GM18526 (cell line): Measurements from ENCODE around the gene CDH23.

ENCODE experiments used
- POLR2A ChIP-seq: IDR thresholded peaks from 3 replicates; pipeline ENCODE4 v1.6.1; 2011; ENCODE audit not compliant: insufficient read length; ENCODE audit errors: extremely low read depth

Gene CDH23

DNA sequence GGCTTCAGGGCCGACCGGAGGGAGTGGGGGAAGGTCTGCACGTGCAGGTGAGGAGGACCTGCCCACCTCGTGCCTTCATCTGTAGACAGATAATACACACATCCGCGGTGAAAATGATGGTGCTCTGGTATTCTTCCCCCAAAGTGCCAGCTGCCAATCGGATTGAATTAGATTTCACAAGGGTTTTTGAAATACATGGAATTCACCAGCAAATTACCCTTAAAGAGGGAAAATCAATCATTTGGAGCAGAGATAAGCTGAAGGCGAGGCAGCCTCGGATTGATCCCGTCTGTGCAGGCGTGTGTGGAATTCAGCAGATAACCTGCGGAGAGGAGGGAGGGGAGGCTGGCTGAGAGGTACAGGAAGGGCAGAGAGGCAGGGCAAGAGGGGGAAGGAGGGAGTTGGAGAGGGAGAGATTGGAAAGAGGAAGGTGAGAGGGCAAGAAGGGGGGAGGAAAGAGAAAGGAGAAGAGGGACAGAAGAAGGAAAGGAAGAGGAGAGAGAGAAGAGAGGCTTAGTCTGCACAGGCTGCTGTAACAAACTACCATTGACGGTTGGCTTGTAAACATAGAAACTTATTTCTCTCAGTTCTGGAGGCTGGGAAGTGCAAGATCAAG, 238.6 kb downstream of the CDH23 start:
- TF ChIP-seq POLR2A, result no peak

DNA sequence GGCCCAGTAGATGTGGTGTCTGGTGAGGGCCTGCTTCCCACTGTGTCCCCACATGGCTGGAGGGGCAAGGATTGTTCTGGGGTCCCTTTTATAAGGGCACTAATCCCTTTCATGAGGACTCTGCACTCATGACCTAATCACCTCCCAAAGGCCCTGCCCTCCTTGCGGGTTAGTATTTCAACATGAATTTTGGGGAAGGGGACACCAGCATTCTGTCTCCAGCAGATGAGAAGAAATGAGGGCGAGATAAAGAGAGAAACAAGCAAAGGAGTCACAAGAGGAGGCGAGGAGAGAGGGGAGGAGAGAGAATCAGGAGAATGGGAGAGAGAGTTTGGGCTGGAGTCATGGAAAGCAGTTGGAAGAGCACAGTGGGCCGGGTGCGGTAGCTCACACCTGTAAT, 239.1 kb downstream of the CDH23 start:
- no peak for TF ChIP-seq POLR2A

GRCh38 chr10:71636588-71636987, 239.9 kb downstream of the CDH23 start:
- no peak for TF ChIP-seq POLR2A

- TF ChIP-seq POLR2A, result no peak
Measured at GRCh38 chr10:71637305-71637704, 240.6 kb downstream of the CDH23 start.

DNA sequence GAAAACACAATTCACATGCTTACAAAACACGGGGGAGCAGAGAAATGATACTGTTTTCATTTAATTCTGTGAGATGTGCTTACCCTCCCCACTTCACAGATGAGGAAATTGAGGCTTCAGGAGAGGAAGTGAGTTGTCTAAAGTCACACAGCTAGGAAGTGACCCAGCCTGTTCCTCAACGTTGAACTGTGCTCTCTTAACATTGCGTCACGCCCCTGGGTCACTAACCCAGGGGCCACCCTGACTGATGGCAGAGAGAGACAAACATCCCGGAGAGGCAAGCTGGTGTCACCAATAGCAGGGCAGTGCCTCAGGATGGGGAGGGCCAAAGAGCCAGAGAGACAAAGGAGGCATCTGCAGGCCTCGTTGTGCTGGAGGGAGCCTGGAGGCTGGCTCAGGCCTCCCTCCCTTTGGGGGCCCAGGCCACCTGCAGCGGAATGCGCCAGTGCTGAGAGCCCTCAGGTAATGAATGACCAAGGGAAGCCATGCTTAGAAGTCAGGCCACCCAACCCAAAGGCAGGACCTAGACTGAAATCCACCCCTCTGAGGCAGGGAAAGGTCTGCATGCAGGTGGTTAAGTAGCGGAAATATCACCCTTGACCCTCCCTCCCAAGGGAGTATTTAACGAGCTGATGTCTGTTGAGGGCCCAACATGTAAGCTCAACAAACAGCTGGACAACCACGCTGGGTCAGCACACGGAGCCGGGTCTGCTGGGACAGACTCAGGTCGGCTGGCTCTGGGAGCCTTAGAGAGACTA, 241.5 kb downstream of the CDH23 start:
- TF ChIP-seq POLR2A, result no peak

- no peak for TF ChIP-seq POLR2A
Measured at GRCh38 chr10:71638822-71639719, 242.4 kb downstream of the CDH23 start.

DNA sequence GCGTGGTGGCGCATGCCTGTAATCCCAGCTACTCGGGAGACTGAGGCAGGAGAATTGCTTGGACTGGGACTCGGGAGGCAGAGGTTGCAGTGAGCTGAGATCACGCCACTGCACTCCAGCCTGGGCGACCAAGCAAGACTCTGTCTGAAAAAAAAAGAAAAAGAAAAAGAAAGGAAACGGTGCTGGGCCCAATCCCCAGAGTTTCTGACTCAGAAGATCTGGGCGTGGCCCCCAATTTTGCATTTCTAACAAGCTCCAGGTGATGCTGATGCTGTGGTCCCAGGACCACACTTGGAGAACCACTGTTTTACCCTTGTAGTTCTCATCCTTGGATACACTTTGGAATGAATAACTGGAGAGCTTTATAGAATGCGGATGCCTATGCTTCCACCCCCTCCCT, 243.9 kb downstream of the CDH23 start:
- no peak for TF ChIP-seq POLR2A

DNA sequence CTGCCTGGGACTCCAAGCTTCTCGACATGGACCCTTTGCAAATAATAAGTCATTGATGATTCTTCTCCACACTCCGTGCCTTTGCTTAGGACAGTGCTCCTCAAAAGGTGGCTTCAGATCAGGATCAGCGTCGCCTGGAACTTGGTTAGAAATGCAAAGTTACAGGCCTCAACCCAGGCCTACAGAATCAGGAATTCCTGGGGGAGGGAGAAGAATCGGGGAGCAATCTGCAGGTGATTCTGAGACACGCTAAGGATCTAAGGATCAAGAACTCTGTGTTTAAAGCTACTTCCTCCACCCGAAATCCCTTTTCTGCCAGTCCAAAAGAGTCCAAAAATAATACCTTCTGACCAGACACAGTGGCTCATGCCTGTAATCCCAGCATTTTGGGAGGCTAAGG, 244.7 kb downstream of the CDH23 start:
- no peak for TF ChIP-seq POLR2A

GRCh38 chr10:71641986-71642385, 245.3 kb downstream of the CDH23 start:
- no peak for TF ChIP-seq POLR2A

- TF ChIP-seq POLR2A, result no peak
Measured at GRCh38 chr10:71643904-71644303, 247.2 kb downstream of the CDH23 start.

DNA sequence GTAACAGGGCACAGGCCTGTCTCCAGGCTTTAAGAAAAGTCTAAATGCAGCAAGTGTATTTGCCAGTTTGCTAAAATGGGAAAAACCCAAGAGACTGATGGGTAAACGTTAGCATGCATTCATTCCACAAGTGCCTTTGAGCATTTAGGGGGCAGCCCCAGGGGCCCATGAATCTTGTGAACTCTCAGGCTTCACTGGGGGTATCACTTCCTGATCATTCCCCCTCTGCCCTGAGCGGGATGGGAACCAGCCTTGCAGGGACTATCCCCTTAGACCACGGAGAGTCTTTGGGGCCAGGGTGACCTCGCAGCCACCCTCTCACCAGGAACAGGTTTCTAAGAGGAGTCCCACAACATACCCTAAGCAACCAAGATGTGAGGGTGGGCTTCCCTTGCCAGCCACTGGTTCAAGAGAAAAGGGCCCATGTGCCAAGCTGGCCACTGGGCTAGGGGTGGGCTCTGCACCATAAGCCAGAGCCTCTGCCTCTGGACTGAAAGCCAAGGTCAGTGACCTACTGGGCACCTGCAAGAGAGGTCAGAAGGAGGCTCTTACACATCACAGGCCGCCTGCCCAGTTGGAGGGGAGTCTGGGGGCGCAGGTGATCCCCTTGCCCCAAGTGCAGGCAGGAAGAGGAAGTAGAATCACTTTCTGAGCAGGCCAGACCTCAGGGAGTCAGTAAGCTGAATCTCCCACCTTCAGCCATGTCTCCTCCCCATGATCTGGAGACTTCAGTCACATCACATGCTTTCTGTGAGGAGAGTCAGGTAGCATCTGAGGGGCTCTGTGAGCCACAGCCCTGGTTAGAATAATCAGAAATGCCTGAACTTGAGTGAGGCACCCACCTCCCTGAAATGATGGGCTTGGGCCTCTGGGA, 247.8 kb downstream of the CDH23 start:
- TF ChIP-seq POLR2A, result no peak

DNA sequence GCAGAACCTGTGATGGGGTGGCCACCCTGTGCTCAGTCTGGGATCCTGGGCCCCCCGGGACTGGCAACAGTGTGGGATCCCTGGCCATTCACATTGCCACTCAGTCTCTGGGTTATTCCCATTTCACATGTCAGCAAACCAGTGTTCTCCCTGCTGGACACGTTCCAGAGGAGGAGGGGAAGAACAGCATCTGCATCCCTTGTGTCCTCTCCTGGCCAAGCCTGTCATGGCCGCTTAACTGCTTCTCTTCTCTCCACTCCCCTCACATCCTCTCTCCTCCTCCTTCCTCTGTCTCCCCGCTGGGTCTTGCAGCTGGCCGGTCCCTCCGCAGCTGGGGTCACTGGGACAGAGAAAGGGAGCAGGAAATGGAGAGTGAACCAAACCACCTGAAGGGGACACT, 248.5 kb downstream of the CDH23 start:
- no peak for TF ChIP-seq POLR2A

- TF ChIP-seq POLR2A, result no peak
Measured at GRCh38 chr10:71646037-71646436, 249.3 kb downstream of the CDH23 start.

GRCh38 chr10:71646592-71647292, 250.0 kb downstream of the CDH23 start:
- no peak for TF ChIP-seq POLR2A
